HG03354 (cell line): Measurements from ENCODE around the gene HSPB7.
"Not testable (repeated sequence)": the region's sequence is repeated elsewhere in the genome, so short reads cannot be mapped to it uniquely, and the experiment has no call there.

ENCODE experiments used
- ATAC-seq: cut with Tn5 transposase; IDR thresholded peaks from one replicate; pipeline ENCODE4 v1.9.1; 2021; ENCODE audit warnings: mild to moderate bottlenecking; ENCODE audit not compliant: unreplicated experiment, poor library complexity, severe bottlenecking

The HSPB7 gene

GRCh38 chr1:15989776-15990175, 28.1 kb downstream of the HSPB7 start:
- ATAC-seq = no peak

GRCh38 chr1:15988856-15989736, 28.7 kb downstream of the HSPB7 start:
- ATAC-seq = no peak

- no peak for ATAC-seq
Observed at GRCh38 chr1:15985611-15986297, 32.1 kb downstream of the HSPB7 start.

GRCh38 chr1:15983275-15983674, 34.6 kb downstream of the HSPB7 start:
- no peak for ATAC-seq

GRCh38 chr1:15981679-15982078, 36.2 kb downstream of the HSPB7 start:
- no peak for ATAC-seq

- ATAC-seq = not testable (repeated sequence)
Observed at GRCh38 chr1:15977947-15978346, 39.9 kb downstream of the HSPB7 start.

- peak; percentile 88 for ATAC-seq
Observed at GRCh38 chr1:15975805-15976680, 41.8 kb downstream of the HSPB7 start, which contains the start of gene ZBTB17. ZBTB17 (minus strand) TSS chr1:15976101; CDS start chr1:15948495, 27,606 bp downstream.

GRCh38 chr1:15975358-15975804, 42.5 kb downstream of the HSPB7 start:
- peak; percentile 76 for ATAC-seq

GRCh38 chr1:15974855-15975254, 43.0 kb downstream of the HSPB7 start:
- no peak for ATAC-seq

- no peak for ATAC-seq
Observed at GRCh38 chr1:15973772-15974171, 44.1 kb downstream of the HSPB7 start.

- ATAC-seq = no peak
Observed at GRCh38 chr1:15972409-15972808, 45.4 kb downstream of the HSPB7 start.

- ATAC-seq = no peak
Observed at GRCh38 chr1:15970911-15971310, 46.9 kb downstream of the HSPB7 start.

GRCh38 chr1:15969321-15969880, 48.4 kb downstream of the HSPB7 start:
- no peak for ATAC-seq

- ATAC-seq = no peak
Observed at GRCh38 chr1:15968172-15968571, 49.7 kb downstream of the HSPB7 start.

GRCh38 chr1:15966956-15967344, 50.9 kb downstream of the HSPB7 start:
- ATAC-seq = no peak

- ATAC-seq = peak; percentile 73
Observed at GRCh38 chr1:15966081-15966955, 51.5 kb downstream of the HSPB7 start.

GRCh38 chr1:15965228-15965767, 52.5 kb downstream of the HSPB7 start:
- no peak for ATAC-seq
